Measurements from ENCODE around the gene CXCL13. TPM values are rescaled to one million over a fixed set of nuclear protein-coding genes. Genes with fewer than 3 reads are reported as not detected.

Gene CXCL13
- total and polyA plus RNA-seq, 2 experiments from 2014 or later = not detected

DNA sequence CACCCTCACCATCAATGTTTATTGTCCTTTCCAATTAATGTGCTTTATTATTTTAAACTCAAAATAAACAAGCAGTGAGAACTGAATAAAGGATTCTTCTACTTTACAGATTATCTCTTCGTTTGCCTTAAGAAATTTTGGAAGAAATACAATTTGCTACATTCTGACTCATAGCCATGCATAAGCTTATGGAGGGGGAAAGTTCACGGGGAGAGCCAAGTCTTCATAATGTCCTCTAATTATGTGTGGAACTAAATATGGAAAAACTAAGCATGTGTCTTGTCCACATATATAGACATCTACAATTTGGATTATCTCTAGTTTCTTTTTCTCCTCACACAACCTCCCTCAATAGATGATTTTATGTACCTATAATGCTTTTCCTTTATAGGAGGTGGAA, 17.5 kb downstream of the CXCL13 start (continued):
- no peak for TF ChIP-seq ETS1 (IDR thresholded peaks at IDR 0.05)
- TF ChIP-seq JUNB (IDR thresholded peaks at IDR 0.05; ENCODE audit: unreplicated experiment) = no peak
- TF ChIP-seq POLR2AphosphoS5 (IDR thresholded peaks at IDR 0.05; ENCODE audit: low read depth) = no peak
- no peak for TF ChIP-seq EZH2phosphoT487 (IDR thresholded peaks at IDR 0.05; ENCODE audit: unreplicated experiment)
- TF ChIP-seq CTCF (conservative IDR thresholded peaks at IDR 0.05; ENCODE audit: low read depth in 2 of 2) = no peak
- no peak for TF ChIP-seq REST (IDR thresholded peaks at IDR 0.05; ENCODE audit: unreplicated experiment)

- Mint-ChIP-seq H3K27me3 (ENCODE audit: insufficient read depth, low read depth, poor library complexity) (no peaks in the 10 kb centered on the region), H3K36me3 (ENCODE audit: low read depth) (no peaks in the 10 kb centered on the region), H3K27ac (no peak overlapping the region), H3K4me3 (no peak overlapping the region), H3K4me1 (peaks cover 3% of the 10 kb centered on the region; the same call in 1 of the 3 replicates), H3K9me3 (no peaks in the 10 kb centered on the region)
- H3K4me1 ChIP-seq (ENCODE audit: insufficient read depth) = no peaks in the 10 kb centered on the region
- no peak overlapping the region for H3K4me2 ChIP-seq
- H3K9me2 ChIP-seq (ENCODE audit: insufficient read depth) = no peaks in the 10 kb centered on the region
- H2AFZ ChIP-seq = no peak overlapping the region
- H3K4me3 ChIP-seq = no peak overlapping the region
- no peaks in the 10 kb centered on the region for H3K27me3 ChIP-seq (ENCODE audit: insufficient read depth)
- H3K79me2 ChIP-seq (replicated peaks; ENCODE audit: insufficient read depth) = no peaks in the 10 kb centered on the region
- no peak for ATAC-seq
- H3K27ac ChIP-seq (ENCODE audit: low read depth) = no peak overlapping the region
- H3F3A ChIP-seq (replicated peaks; ENCODE audit: low read depth) = no peaks in the 10 kb centered on the region
- no peak for DNase-seq (ENCODE audit: low spot score)
- H4K20me1 ChIP-seq (replicated peaks; ENCODE audit: insufficient read depth) = no peaks in the 10 kb centered on the region
- no peaks in the 10 kb centered on the region for H3K36me3 ChIP-seq (ENCODE audit: insufficient read depth)
- no peak for TF ChIP-seq STAT1 (IDR thresholded peaks at IDR 0.05; ENCODE audit: unreplicated experiment)
- no peak for TF ChIP-seq ZNF462 (CRISPR knock-in tag; IDR thresholded peaks at IDR 0.05)
- no peak for TF ChIP-seq JUNB (IDR thresholded peaks at IDR 0.05; ENCODE audit: unreplicated experiment)
- TF ChIP-seq POLR2AphosphoS5 (IDR thresholded peaks at IDR 0.05; ENCODE audit: low read depth) = no peak
- TF ChIP-seq EZH2phosphoT487 (IDR thresholded peaks at IDR 0.05; ENCODE audit: unreplicated experiment) = no peak
- no peak for TF ChIP-seq ETS1 (IDR thresholded peaks at IDR 0.05)
These were observed 18.6 kb downstream of the CXCL13 start for GRCh38 chr4:77624213-77624612.
